ENCODE measurements around the gene C9orf50.
A peak's percentile ranks its signal among the peaks of the same experiment; 100 is the strongest.
"Not testable (repeated sequence)": the region's sequence is repeated elsewhere in the genome, so short reads cannot be mapped to it uniquely, and the experiment has no call there.

The C9orf50 gene

DNA sequence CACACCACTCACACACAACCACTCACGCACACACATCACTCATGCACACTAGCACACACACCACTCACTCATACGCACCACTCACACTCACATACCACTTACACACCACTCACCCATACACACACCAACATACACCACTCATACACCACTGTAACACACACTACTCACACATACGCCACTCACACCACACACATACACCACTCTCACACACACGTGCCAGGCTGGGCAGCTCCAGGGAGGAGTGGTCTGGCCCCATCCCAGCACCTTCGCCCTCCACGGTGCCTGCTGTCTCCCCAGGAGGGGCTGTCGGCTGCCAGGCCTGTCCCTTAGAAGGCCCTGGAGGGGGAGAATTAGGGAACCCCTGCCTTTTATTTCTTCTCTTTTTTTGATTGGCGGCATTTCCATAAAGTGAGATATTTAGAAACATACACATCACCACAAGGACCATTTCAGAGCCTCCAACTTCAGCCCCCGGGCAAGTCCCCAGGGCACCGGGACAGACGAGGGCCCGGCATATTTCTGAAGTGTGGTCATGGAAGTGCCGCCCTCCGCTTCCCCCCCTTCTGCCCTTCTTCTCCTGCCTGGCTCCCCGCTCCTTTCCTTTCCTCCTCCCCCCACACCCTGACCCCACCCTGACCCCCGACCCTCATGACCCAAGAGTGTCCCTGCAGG lies 27.3 kb upstream of the C9orf50 start:
- no peak for DNase-seq

DNA sequence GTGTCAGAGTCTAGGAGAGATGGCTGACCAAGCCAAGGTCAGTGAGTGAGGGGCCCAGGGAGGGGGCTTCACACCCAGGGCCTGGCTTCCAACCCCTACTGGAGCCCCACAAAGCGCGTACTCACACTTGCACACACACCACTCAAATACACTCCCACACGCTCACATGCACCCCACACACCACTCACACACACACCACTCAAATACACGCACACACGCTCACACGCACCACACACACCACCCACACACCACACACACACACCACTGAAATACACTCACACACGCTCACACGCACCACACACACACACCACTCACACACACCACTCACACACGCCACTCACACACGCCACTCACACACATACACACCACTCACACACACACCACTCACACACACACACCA lies 26.7 kb upstream of the C9orf50 start:
- no peak for DNase-seq

DNA sequence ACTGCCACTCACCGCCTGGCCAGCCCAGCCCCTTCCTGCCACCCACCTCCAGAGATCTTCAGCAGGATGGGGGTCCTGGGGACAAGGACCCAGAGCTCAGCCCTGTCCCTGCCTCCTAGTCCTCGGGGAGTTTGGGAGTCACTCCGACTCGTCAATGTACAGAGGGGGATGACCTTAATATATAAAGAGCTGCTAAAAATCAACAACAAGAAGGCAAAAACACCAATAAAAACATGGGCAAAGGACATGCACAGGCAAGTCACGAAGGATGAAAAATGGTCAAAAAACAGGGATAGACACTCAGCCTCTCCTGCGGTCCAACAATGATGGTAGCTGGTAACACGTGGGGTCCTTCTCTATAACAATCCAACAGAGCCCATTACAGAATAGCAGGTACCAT lies 25.8 kb upstream of the C9orf50 start:
- no peak for DNase-seq

DNA sequence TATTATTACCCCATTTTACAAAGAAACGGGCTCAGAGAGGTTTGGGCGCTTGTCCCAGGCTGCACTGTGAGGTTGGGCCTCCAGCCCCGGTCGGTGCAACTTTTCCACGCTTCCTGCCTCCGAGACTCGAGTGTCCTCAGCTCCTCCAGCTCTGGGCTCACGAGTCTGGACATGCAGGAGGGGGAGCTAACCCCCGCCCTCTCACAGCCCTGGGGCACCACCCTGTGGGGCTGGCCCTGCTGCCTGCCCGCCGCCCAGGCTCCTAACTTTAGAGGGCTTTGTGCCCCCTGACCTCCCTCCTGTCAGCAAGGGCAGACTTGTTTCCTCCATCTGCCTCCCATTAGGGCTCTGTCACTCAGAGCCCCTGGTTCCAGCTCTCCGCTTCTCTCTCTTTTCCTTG lies 25.4 kb upstream of the C9orf50 start:
- no peak for DNase-seq

DNA sequence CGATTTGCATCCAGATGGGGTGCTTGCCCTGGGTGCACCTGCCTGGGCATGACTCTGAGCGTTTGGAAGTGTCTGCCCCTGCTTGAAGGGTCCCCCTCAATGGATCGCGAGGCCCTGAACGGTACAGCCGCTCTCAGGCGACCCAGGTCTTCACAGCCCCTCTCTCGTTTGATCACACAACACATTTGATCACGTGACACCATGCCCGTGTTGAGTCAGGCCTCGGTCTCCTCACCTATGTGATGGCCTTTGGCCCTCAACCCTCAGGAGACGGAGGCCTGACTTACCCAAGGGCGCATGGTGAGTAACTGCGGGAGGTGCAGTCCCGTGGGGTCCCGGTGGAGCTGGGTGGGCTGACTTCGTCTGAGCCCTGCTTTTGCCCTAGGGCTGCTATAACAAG lies 24.0 kb upstream of the C9orf50 start:
- no peak for DNase-seq

DNA sequence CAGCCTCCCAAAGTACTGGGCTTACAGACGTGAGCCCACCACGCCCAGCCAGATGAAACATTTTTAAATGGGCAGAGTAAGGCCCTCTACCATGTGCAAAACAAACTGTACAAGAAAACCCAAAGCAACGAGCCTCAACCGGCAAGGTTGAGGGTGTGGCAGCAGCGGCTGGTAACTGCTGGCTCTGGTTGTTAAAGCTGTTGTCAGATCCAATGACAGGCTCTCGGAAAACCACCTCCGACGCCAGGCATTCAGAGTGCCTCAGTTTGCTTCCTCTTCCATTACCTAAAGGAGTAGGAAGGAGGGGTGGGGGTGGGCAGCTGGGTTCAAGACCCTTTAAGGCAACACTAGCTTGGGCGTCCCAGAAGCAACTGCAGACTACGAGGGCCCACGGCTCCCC lies 23.5 kb upstream of the C9orf50 start:
- no peak for DNase-seq

DNA sequence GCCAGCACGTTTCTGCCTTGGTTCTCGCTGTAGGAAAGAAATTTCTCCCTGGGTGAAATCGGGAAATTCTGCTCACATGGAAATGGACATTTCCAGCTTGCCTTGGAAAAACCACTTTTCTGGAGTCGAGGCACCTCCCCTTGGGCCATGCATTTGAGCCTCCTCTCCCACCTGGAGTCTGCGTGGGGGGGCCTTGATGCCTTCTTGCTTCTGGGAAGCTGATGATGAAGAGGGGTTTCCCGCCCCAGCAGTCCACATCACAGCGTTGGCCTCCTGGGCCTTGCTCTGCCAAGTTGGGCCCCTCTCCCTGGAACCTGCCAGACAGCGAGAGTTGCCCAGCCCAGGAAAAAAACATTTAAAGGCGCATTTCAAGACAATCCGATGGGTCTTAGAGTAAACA lies 22.8 kb upstream of the C9orf50 start:
- DNase-seq, result no peak

DNA sequence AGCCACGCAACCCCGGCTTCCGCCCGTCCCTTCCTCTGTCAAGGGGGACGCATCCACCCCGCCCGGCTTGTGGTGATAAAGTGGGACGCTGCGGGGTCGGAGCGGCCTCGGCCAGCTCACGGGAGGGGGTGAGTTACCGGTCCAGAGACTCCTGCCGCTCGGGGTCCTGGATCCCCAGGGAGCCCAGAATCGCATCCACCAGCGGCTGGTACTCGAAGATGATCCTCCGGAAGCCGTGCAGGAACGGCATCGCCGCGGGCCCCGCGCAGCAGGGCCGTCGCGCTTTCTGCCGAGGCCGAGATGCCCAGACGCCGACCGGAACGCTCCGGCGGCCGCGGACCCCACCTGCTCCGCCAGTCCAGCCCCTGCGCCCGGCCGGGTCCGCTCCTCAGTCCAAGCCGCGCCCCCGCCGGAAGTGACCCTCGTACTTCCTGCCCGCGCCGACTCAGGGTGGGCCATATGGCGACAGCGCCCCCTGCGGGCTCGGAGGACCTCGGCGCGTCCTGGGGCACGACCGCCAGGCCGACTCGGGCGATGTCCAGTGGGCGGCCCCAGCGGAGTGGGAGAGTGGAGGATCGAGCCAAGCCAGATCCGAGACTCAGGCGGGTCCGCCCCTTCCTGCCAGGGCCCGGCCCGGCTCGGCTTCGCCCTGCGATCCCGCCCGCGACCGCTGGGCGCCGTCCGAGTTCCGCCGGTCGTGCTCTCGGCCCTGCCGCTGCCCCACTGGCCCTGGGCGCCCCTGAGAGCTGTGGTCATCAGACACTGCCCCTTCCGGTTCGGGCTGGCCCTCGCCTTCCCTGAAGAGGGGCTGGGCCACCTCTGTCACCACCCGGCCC lies 21.1 kb upstream of the C9orf50 start, which contains the start of gene ASB6:
Gene ASB6, minus strand, starts transcription at position 402 of the 836 bp plus-strand sequence. Its CDS starts 152 bp downstream, at position 250.
- peak; percentile 95 to 99 for DNase-seq

DNA sequence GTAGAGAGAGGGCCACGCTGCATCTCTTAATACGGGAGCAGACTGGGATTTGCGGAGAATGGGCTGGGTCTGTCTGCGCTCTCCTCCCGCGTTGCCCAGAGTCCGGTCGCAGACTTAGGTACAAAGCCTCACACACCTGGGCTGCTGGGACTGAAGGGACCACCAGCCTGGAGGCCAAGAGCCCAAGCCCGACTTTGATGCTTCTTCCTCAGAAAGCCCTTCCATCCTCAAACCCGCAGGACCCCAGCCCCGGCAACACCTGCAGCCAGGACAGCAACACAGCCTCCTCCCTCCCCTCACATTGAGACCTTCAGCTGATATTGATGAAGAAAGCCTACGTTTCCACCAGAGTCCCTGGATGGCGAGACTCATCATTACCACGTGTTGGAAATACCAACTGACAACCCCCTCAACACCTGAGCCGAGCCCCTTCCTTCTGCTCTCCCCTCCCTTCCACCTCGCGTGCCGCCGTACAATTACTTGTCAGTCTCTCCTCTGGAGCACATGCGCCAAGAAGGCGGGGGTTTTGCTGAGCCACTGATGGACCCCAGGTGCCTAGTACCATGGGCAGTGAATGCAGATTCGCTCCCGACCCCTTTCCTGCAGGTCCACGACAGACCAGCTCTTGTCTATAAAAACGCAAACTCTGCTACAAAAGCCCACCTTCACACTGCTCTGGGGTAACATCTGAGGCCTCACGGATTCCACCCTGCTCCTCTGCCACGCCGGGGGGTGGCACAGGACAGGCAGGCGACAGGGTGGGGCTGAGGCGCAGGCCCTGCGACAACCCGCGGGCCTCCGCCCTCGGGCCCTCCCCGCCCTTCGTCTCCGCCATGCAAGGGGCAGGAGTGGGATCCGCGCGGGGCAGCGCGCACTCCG lies 20.2 kb upstream of the C9orf50 start:
- no peak for DNase-seq

DNA sequence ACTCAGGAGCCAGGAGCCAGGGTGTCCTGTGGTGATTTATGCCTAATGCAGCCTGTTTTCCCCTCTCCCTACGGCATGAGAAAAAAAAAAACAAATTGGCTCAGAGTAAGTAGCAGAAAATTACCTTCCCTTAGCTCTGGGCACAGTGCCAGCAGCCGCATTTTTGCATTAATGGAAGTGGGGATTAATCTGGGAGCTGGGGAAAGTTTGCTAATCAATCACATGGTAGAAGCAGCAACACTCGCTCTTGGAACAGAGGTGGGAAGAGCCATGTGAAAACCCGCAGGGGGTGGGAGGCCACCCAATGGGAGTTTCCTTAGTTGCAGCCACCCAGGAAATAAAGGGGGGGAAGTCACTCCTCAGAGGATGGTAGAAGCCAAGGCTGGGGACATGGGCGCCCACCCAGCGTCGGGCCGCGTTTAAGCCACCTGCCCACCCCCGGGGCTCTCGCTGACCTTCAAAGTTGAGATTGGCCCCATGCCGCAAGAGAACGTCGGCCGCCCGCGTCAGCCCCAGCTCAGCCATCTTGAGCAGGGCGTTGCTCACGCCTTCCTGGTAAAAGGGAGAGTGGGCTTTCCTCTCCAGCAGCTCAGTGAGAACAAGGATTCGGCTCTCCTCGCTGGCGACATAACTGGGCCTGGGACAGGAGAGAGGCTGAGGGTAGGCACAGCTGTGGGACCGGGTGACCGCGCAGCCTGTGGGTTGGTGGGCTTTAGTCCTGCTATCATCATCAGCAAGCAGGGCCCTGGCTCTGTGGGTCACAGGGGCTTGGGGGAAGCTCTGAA lies 19.4 kb upstream of the C9orf50 start:
- peak; percentile 77 to 92 for DNase-seq

DNA sequence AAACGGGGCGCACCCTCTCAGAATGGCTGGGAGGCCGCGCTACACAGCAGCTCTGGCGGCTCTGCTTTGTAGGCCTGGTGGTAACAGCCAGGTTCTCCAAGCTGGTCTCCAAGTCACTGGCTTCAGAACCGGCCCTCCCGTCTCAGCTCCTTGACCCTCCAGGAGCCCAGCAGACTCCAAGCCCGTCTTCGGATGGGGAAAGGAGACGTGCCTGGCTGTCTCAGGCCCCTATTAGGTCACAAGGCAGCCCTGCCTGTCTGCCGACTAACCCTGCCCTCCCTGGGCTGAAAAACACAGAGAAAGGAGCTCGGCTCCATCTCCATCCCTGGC lies 18.8 kb upstream of the C9orf50 start:
- DNase-seq, result no peak

DNA sequence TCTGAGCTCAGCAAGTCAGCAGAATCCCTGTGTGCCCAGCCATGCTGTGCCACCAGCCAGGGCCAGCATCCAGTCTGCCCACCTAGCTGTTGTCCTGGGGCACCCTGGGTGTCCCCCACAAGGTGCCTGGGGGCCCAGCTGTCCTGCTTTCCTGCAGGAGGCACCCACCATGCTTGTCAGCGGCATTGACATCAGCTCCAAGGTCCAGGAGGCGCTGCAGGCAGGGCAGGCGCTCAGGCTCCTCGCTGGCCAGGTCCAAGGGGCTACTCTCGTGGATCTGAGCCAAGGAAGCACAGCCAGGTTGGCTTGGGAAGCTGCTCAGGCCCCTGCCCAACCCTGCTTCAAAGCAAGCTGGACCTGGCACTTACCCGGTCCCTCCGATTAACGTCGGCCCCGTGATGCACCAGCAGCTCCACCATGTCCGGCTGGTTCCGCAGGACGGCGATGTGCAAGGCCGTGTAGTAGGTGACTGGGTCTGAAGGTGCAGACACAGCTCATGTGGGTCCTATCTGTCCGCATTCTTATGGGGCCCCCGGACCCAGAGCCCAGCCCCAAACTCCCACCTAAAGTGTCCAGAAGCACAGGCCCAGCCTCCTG lies 18.2 kb upstream of the C9orf50 start:
- no peak for DNase-seq

DNA sequence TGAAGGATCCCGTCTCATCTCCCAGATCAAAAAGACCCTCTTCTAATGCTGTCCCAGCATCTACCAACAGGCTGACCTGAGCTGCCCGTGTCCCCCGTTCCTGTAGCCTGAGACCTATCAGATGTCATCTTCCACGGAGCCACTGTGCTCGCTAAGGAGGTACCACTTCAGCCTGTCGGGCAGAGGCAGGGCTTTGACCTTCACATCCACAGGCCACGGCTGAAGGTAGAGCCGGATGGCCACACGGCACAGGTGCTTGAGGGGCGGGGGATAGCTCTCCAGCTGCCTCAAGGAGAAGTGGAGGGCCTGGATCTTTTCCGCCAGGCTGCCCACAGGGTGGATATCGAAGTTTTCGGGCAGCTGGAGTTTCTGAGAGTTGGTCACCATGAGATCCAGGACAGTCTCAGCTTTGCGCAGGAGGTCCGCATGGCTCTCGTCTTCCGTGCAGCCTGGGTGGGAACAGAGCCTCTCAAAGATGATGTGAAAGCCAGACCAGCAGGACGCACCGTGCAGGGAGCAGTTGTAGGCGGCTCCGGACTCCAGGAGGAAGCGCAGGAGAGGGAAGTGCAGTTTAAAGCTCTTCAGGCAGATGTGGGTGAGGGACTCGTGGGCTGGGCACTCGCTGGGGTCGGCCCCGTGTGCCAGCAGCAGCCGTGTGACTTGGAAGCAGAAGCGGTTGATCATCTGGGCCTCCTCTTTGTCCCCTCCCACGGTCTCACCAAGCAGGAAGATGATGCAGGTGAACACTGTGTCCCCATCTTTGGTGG lies 17.0 kb upstream of the C9orf50 start:
- peak; percentile 29 to 79 for DNase-seq

DNA sequence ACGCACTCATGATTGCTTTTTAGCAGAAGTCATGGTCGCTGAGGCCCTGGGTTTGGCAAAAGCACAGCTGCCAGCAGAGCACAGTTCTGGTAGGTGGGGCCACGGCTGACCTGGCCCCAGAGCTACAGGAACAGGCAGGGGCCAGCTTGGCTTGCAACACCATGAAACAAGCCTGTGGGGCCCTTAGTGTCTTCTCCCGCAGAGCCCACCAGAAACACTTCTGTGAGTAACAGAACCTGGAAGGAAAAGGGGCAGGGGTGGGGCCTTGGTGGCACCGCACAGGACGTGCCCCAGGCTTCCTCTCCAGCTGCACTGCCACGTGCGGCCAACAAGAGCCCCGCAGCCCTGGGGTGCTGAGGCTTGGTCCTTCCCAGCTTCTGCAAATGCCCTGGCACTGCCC lies 16.2 kb upstream of the C9orf50 start:
- DNase-seq, result no peak

DNA sequence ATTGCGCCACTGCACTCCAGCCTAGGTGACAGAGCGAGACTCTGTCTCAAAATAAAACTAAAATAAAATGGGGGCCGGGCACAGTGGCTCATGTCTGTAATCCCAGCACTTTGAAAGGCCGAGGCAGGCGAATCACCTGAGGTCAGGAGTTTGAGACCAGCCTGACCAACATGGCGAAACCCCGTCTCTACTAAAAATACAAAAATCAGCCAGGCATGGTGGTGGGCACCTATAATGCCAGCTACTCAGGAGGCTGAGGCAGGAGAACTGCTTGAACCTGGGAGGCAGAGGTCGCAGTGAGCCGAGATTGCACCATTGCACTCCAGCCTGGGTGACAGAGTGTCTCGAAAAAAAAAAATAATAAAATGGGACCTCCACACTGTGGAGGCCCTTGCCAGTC lies 15.4 kb upstream of the C9orf50 start:
- DNase-seq, result not testable (repeated sequence)

DNA sequence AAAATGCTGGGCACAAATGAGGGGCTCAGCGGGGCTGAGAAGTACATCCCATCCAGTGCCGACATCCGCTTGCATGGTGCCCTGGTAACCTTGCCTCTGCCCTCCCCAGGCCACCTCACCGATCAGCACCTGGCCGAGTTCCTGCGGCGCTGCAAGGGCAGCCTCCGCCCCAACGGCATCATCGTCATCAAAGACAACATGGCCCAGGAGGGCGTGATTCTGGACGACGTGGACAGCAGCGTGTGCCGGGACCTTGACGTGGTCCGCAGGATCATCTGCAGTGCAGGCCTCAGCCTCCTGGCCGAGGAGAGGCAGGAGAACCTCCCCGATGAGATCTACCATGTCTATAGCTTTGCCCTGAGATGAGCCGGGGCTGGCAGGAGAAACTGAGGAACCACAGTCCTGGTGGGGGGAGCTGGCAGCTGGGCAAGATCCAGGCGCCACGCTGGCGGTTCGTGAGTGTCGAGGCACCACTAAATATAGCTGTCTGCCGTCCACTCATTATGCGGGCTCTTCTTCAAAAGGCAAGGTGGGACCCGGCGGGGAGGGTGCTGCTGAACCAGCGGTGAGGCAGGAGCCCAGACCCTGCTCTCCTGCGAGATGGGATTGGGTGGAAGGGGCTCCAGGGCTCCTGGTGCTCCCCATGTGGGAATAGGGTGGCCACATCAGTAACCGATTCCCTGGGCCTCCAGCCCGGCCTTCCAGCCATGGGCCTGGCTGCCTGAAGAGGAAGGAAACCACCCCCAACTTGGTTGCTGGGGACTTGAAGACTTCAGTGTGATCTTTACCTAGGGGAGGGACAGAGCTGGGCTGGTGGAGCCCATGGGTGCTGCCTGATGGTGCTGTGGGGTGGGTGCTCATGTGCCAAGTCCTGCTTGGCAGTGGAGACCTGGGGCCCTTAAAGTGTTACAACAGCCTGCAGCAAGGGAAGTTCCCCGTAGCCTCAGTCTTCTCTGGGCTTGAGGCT lies 14.5 kb upstream of the C9orf50 start:
- DNase-seq, result peak; percentile 27 to 49

DNA sequence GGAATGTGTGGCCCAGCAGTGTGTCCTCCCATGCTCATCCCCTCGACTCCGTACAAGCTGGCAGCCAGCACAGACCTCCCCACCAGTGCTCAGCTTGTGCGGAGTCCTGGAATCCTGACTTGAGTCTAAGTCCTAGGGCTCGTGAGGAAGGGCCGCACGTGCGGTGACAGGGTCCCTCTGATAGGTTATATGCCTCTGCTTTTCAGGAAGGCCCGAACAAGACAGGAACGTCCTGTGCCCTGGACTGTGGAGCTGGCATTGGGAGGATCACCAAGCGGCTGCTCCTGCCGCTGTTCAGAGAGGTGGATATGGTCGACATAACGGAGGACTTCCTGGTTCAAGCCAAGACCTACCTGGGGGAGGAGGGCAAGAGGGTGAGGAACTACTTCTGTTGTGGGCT lies 12.9 kb upstream of the C9orf50 start:
- no peak for DNase-seq

DNA sequence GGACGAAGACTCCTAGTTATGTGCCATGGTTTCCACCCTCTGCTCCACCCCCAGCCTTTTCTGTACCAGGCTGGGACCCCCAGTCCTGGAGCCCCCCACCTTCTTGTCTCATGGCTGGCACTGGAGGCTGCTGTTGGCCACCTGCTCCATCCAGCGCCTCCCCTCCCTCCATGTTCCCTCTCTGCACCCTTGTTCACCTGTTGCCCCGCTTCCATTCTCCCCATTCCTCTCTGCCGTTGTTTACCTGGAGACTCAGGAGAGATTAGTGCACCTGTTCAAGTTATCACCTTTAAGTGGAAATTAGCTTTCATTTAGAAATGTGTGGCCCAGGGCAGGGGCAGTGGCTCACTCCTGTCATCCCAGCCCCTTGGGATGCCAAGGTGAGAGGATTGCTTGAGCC lies 12.3 kb upstream of the C9orf50 start:
- no peak for DNase-seq

DNA sequence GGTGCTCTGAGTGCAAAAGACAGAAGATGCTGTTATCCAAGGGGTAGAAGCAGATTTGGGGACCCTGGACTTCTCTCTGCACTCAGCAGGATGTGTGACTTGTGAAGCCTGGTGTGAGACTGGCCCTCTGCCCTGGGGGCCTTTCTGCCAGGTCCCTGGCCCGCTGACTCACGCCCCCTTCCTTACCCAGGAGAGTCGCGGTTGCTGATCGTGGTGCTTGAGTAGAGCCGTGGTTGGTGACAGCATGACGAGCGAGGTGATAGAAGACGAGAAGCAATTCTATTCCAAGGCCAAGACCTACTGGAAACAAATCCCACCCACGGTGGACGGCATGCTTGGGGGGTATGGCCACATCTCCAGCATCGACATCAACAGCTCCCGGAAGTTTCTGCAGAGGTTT lies 11.6 kb upstream of the C9orf50 start:
- no peak for DNase-seq

DNA sequence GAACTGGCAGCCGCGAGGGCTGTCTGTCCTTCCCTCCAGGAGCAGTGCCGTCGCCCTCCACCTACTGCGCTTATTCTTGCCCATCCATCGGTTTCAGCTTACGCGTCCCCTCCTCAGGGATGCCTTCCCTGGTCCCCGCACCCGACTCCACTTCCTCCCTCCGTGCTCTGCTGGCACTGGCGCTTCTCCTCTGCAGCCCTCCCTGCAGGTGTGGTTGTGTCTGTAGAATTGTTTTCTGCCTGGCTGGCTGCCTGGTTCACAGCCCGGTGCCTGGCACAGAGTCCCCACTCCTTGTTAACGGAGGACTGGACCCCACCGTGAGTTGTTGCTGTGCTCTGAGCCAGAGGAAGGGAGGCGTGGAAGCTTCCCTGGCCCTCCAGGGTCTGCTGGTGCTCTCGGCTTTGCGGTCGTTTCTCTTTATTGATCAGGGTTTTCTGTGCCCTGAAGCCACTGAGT lies 10.8 kb upstream of the C9orf50 start:
- no peak for DNase-seq

All from inflammatory macrophage treated with lipopolysaccharide for 1 hour (primary cell).